HG03060 (cell line): ENCODE results near the gene E2F2.

Experiments
- ATAC-seq: cut with Tn5 transposase; IDR thresholded peaks from one replicate; pipeline ENCODE4 v1.9.1; 2021; ENCODE audit warnings: low read depth, moderate number of reproducible peaks; ENCODE audit not compliant: unreplicated experiment

The E2F2 gene, protein sequence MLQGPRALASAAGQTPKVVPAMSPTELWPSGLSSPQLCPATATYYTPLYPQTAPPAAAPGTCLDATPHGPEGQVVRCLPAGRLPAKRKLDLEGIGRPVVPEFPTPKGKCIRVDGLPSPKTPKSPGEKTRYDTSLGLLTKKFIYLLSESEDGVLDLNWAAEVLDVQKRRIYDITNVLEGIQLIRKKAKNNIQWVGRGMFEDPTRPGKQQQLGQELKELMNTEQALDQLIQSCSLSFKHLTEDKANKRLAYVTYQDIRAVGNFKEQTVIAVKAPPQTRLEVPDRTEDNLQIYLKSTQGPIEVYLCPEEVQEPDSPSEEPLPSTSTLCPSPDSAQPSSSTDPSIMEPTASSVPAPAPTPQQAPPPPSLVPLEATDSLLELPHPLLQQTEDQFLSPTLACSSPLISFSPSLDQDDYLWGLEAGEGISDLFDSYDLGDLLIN

DNA sequence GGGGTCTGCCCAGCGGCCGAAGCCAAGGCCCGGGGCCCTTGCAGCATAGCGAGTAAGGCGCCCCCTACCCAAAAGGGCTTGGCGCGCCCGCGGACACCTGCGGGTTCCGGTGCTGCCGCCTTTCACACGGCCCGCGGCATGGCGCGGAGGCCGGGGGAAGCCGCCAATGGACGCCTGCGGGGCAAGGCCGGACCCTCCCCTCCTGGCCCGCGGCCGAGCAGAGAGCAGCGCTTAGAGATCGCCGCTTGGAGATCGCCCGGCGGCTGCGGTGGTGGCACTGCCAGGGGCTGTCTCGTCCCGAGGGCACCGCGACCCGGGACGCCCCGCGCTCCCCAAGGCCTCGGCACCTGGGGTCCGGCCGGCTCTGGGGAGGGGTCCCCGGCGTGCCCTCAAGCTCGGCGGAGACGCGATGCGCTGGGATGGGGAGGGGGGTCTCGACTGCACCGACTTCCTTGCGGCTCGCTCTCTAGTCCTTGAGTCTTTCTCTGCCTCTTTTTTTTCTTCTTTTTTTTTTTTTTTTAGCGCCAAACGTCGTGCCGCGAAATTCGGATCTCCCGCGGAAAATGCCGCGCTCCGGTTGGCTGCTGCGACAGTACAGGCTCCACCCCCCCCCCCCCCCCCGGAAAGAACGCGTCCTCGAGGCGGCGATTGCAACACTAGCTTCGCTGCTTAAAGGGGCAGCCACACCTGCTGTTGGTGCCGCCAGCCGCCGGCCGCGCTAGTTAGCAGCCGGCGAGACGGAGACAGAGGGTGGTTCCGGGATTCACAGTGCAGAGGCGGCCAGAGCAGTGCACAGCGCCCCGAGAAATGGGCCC lies at the start of gene E2F2:
Gene E2F2 (minus strand): TSS at position 487 of the 815 bp plus-strand sequence. CDS start 440 bp downstream, at position 47.
- no peak for ATAC-seq

DNA sequence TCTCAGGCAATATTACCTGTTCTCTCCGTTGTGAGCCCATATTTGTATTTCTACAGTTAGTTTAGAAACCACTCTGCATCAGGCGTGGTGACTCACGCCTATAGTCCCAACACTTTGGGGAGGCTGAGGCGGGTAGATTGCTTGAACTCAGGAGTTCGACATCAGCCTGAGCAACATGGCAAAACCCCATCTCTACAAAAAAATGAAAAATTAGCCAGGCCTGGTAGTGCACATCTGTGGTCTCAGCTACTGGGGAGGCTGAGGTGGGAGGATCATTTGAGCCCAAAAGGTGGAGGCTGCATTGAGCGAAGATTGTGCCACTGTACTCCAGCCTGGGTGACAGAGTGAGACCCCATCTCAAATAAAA lies 47.9 kb upstream of the E2F2 start:
- ATAC-seq, result no peak

DNA sequence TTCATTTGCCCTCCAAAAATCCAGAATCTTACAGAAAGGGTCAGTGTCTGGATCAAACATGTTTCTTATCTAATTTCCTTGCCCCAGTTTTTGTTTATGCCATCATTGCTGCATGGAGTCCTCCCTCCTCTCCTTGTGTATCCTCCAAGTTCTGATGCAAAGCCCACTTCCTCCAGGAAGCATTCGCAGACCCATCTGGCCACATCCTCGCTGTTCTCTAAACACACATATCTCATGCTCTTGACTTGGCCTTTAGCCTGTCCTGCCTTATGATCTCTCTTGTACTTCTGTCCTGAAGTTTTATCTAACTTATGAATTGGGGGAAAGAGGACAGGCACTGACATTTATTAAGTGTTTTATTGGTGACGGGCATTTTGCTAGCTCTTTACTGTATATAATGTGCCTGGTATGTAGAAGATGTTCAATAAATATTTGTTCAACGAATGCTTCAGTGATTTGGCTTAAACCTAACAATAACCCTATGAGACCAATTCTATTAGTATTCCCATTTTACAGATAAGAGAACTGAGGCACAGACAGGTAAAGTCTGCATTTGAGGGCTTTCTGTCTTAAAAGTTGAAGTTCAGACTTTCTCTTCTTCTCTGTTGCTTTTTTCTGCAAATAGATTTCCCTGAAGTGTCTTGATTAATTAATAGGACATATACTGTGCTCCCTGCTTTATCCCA lies 47.4 kb upstream of the E2F2 start:
- ATAC-seq, result no peak

DNA sequence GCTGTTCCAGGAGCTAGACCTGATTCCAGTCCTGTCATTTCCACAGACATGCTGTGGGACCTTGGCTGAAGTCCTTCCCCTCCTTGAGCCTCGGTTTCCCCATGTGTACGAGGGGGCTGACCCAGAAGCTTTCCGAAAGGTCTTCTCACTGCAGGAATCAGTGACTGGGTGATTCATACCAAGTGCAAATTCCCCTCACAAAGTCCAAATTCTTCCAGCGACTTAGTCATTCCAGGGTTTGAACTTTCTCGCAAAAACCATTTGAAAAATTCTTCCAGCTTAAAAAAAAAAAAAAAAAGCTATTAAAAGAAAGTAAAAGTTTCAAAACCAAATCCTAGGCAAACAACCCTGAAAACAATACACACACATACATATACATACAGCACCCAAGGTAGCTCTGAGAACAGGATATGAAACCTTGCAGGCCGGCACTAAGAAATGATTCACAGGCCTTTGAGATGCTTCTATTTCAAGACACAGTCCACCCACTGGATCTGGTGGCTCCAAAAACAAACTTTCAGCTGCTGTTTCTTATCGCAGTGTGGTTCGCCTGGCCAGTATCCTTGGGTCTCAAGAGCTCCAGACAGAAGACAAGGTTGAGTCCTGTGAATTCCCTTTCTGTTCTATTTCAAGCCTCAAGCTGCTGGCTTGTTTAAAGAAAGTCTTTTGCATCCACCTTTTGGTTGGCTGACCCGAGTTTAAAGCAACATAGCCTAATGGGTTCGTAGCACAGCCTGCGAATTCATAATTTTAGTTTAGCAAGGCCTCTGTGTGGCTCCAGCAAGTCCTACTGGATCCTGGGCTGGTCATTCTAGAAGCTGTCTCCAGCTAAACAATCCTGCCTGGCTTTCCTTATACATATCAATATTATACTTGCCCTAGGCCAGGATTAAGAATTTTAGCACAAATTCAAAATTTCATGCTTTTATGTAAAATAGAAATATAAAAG lies 46.3 kb upstream of the E2F2 start:
- ATAC-seq, result peak; percentile 87

DNA sequence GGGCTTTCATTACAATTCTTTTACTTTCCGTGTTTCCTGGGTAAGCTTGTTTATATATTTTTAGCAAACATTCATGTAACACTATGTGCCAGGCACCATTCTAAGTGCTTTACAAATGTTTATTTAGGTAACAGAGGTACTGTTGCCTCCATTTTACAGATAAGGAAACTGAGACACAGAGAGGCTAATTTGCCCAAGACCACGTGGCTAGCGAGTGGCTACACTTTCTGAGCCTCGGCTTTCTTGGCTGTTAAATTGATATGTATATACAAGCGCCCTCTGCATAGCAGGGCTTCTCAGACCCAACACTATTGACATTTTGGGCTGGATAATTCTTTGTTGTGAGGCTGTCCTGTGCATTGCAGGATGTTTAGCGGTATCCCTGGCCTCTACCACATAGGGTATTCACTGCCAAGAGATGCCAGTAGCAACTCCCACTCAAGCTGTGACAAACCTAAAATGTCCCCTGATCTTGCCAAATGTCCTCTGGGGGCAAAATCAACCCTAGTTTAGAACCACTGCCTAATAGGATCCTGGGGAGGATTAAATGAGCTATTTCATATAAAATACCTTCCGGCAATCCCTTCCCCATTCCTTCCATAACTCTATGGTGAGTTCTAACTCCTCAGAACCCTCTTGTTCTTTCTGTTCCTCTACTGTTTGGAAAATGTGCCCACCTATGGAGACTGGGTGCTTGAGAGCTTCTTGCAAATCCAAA lies 45.5 kb upstream of the E2F2 start:
- ATAC-seq, result no peak

DNA sequence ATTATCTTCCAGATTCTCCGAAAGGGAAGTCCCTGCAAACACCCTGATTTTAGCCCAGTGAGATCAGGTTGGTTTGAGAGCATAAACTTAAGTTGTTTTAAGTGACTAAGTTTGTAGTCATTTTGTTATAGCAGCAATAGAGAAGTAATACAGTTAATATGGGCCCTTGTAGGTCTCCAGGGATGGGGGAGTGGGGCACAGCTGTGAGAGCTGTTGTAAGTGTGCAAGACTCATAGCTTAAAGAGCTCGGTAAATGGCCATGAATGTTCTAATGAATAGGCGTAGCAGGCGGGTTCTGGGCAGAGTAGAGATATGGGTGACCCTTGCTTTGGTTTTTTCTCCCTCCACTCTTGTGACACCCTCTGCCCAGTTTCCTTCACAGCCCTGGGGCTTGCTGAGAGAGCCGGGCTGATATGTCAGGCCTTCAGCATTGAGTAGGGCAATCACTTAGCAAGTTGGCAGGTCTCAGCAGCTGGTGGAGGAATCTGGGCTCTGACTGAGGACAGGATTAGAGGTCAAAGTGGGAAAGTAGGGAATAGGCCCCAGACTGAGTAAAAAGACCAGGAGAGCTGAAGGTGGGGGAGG lies 44.3 kb upstream of the E2F2 start:
- ATAC-seq, result no peak

DNA sequence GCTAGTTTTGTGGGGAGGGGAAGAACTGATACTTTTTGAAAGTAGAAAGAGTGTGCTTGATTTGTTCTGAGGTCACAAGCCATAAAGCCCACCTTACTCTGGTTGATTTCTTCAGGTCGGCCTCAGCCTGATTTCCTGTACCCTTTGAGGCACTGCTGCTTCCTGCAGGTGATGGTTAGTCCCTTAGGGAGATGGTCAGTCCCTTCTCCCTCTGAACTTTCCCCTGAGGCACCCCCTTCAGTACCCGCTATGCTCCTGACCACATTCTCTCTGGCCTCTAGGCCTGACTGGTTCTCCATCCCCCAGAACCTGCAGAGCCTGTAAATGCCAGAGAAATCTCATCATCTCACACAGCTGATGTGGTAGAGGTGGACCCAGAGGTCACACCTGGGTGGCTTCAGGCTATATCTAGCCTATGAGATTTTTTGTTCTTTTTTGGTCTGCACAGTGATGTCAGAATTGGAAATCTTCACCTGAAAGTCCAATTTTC lies 43.3 kb upstream of the E2F2 start:
- no peak for ATAC-seq

DNA sequence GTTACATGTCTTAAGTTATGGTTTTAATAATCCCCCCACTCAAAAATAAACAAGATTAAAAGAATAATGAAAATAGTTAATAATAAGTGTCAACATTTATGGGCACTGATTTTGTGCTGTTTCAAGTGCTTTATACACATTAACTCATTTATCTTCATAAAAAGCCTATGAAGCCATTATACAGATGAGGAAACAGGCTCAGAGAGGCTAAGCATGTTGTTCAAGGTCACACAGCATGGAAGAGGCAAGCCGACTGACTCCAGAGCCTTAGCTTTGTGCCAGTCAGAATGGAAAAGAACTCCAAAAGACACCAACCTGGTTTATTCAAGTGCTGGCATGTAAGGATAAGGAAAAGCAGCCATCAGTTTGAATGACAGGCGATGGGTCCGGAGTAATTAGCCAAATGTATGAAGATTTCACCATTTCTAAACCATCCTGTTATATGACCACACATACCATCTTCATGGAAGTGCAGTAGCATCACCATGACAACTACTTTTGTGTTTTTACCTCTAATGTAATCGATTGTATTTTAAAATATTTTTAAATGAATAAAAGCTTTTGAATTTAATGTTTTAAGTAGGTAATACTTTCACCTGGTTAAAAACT lies 42.6 kb upstream of the E2F2 start:
- no peak for ATAC-seq

DNA sequence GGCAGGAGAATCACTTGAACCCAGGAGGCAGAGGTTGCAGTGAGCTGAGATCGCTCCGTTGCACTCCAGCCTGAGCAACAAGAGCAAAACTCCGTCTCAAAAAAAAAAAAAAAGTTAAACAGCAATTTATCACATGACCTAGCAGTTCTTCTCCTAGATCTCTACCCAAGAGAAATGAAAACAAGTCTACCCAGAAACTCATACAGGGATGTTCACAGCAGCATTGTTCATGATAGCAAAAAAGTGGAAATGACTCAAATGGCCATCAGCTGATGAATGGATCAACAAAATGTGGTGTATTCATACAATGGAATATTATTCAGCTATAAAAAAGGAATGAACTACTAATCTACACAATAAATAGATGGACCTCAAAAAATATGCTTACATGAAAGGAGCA lies 40.4 kb upstream of the E2F2 start:
- ATAC-seq, result no peak

DNA sequence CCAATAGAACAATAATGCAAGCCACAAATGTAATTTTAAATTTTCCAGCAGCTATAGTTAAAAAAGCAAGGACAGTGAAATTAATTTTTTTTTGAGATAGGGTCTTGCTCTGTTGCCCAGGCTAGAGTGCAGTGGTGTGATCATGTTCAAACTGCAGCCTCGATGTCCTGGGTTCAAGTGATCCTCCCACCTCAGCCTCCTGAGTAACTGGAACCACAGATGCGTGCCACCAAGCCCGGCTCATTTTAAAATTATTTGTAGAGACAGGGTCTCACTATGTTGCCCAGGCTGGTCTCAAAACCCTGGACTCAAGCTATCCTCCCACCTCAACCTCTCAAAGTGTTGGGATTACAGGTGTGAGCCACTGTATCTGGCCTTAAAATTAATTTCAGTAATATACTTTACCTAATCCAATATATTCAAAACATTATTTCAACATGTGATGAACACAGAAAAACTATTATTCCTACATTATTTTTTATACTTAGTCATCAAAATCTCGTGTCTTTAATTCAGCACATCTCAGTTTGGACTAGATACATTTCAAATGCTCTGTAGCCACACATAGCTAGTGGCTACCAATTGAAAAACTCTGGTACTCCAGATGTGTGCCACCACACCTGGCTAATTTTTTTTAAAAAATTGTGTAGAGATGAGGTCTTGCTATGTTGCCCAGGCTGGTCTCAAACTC lies 39.1 kb upstream of the E2F2 start:
- ATAC-seq, result no peak

DNA sequence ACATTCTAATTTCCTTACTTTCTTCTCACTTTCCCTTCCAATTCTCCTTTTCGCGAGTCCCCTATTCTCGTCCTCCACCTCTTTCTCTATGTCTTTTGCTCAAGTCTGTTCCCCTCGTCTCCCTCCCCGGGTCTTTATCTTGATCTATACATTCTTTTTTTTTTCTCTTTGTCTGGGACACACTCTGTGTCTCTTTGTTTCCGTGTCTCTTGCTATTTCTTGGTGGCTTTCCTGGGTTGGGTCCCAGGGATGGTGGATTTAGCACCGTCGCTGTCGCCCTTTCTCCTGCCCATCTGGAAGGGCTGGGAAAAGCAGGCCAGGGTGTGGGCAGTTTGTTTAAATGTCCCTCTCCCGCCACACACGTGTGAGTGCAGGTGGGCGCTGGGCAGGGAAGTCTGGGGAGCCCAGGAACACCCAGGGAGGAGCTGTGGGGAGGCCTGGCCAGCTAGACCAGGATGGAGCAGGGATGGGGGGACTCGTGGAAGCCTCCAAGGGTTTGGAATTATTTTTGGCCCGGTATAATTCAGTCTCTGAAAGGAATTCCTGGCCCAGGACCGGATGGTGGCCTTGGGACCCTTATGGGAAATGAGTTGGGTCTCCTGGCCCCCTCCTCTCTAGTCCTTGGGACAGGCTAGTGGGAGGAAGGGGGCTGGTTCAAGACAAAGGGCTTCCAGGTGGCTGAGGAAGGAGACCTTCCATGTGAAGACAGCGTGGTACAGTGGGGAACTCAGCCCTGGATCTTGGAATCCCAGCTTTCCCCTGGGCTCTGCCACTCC lies 37.8 kb upstream of the E2F2 start:
- ATAC-seq, result no peak

DNA sequence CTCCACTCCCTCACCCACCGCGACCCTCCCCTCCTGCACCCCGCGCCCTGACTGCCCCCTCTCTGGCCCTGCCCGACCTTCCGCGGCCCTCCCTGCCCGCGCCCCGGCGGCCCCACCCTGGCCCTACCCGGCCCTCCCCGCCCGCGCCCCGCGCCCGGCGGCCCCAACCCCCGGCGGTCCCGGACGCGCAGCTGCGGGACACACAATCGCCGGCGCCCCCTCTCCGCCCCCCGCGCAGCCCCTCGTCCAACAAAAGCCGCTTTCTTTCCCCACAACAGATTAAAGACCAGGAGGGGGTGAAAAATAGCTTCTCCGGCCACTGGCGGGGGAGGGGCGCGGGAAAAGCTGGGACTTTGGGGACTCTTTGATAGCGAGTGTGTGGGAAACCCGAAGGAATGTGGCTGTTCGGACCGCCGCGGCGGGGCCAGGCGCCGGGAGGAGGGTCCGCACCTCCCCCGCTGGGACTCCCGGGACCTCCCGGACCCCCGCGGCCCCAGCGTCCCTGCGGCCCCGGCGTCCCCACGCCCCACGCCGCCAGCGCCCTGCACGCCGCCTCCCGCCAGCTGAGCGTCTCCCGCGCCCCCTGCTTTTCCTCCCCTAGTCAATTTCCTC lies 37.1 kb upstream of the E2F2 start:
- ATAC-seq, result no peak

DNA sequence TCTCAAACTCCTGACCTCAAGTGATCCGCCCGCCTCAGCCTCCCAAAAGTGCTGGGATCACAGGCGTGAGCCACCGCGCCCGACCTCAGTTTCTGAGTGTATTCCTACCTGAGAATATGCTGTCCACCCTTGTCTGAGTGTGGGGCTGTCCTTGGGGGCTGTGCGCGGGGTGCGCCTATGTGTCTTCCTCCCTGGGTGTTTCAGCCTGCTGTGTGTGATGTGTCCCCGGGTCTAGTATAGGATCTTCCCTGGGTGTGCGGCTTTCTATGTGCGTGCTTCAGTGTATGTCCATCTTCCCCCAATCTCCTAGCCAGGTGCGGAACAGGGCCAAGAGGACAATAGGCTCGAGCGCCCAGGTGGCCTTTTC lies 36.6 kb upstream of the E2F2 start:
- ATAC-seq, result no peak

DNA sequence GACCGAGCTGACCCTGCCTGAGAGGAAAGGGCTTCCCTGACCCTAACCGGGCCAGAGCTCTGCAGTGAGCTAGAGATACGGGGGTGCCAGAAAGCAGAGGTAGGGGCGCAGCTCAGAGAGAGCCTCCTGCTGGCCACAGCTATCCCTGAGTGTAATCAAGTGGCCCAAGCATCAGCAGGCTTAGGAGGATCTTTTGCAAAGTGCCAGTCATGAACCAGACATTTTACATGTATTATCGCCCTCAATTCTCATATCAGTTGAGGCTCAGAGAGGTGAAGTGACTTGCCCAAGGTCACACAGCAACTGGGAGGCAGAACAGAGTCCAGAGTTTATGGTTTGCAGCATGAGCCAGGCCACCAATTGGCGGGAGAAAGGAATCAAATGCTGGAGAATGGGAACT lies 35.3 kb upstream of the E2F2 start:
- no peak for ATAC-seq

DNA sequence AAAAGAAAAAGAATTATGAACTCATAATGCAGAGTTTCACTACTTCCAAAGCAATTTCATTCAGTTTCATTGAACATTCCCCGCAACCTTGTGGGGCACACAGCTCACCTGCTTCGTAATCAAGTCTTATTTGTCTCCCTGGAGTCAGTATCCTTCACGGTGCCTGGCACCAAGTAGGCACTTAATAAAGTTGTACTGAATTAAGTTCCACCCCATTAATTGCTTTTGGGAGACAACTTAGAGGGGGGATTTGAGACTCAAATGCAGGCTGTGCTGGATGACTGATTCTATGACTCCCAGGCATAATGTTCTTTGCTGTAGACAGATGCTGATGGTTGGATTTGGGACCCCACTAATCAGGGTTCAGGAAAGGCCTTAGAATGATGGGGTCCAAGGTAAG lies 34.7 kb upstream of the E2F2 start:
- ATAC-seq, result no peak

DNA sequence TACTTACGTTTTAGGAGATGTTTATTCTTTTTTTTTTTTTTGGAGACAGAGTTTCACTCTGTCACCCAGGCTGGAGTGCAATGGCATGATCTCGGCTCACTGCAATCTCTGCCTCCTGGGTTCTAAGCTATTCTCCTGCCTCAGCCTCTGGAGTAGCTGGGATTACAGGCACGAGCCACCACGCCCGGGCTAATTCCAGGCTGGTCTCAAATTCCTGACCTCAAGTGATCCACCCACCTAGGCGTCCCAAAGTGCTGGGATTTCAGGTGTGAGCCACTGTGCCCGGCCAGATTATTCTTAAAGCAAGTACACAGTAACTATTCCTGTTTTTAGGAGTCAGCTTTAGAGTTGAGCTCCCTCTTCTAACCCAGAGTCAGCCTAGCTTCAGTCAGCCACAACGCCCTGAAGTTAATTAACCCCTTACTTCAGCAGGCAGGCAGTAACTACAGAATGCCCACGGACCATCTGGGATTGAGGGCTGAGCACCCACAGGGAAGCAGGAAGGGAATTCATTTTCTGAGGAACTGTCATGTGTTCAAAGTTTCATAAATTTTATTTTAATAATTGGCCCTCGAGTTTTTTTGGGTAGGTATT lies 33.6 kb upstream of the E2F2 start:
- ATAC-seq, result no peak
